ENCODE data around the gene TLL2.

TLL2 gene

DNA sequence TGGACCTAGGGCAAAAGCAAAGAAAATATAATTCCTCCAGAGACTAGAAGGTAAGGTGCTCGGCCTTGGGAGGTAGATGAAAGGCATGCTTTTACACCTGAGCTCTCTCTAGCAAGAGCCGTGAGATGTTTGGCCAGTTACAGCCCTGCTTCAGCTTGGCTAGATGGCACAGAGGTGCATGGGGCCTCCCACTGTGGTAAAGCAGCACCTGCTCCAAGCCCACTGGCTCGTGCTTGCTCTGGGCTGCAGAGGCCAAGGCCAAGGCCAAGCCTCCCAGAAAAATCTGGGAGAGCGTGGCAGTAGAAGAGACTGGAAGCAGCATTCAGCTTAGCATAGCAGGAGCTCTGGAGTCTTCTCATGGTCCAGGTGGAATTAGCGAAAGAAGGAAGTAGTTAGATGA is 123.9 kb downstream of the TLL2 start:
- TF ChIP-seq TAF1 (IDR thresholded peaks at IDR 0.05; ENCODE audit: borderline replicate concordance, insufficient read depth, low read length) (no peak), SIN3A (IDR thresholded peaks at IDR 0.05; ENCODE audit: borderline replicate concordance, insufficient read depth, low read length) (no peak), FOXP2 (optimal IDR thresholded peaks at IDR 0.05; ENCODE audit: borderline replicate concordance, extremely low read depth, extremely low read length, insufficient read depth) (no peak), POLR2AphosphoS5 (IDR thresholded peaks at IDR 0.05; ENCODE audit: low read depth, low read length) (no peak)
- TF ChIP-seq, protein P1, sequence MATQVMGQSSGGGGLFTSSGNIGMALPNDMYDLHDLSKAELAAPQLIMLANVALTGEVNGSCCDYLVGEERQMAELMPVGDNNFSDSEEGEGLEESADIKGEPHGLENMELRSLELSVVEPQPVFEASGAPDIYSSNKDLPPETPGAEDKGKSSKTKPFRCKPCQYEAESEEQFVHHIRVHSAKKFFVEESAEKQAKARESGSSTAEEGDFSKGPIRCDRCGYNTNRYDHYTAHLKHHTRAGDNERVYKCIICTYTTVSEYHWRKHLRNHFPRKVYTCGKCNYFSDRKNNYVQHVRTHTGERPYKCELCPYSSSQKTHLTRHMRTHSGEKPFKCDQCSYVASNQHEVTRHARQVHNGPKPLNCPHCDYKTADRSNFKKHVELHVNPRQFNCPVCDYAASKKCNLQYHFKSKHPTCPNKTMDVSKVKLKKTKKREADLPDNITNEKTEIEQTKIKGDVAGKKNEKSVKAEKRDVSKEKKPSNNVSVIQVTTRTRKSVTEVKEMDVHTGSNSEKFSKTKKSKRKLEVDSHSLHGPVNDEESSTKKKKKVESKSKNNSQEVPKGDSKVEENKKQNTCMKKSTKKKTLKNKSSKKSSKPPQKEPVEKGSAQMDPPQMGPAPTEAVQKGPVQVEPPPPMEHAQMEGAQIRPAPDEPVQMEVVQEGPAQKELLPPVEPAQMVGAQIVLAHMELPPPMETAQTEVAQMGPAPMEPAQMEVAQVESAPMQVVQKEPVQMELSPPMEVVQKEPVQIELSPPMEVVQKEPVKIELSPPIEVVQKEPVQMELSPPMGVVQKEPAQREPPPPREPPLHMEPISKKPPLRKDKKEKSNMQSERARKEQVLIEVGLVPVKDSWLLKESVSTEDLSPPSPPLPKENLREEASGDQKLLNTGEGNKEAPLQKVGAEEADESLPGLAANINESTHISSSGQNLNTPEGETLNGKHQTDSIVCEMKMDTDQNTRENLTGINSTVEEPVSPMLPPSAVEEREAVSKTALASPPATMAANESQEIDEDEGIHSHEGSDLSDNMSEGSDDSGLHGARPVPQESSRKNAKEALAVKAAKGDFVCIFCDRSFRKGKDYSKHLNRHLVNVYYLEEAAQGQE (IDR thresholded peaks at IDR 0.05; ENCODE audit: insufficient read depth in 1 of 2, low read depth in 2 of 2, low read length in 2 of 2) = no peak

- TF ChIP-seq FOXP2 (optimal IDR thresholded peaks at IDR 0.05; ENCODE audit: borderline replicate concordance, extremely low read depth, extremely low read length, insufficient read depth) = no peak
- no peak for TF ChIP-seq TAF1 (IDR thresholded peaks at IDR 0.05; ENCODE audit: borderline replicate concordance, insufficient read depth, low read length)
- no peak for TF ChIP-seq POLR2AphosphoS5 (IDR thresholded peaks at IDR 0.05; ENCODE audit: low read depth, low read length)
- TF ChIP-seq, protein P1 (IDR thresholded peaks at IDR 0.05; ENCODE audit: insufficient read depth in 1 of 2, low read depth in 2 of 2, low read length in 2 of 2) = no peak
- TF ChIP-seq SIN3A (IDR thresholded peaks at IDR 0.05; ENCODE audit: borderline replicate concordance, insufficient read depth, low read length) = no peak
These were observed 126.1 kb downstream of the TLL2 start for GRCh38 chr10:96387601-96388000.

GRCh38 chr10:96387161-96387560 is 126.6 kb downstream of the TLL2 start:
- TF ChIP-seq, protein P1 (IDR thresholded peaks at IDR 0.05; ENCODE audit: insufficient read depth in 1 of 2, low read depth in 2 of 2, low read length in 2 of 2) = no peak
- TF ChIP-seq POLR2AphosphoS5 (IDR thresholded peaks at IDR 0.05; ENCODE audit: low read depth, low read length) = no peak
- no peak for TF ChIP-seq TAF1 (IDR thresholded peaks at IDR 0.05; ENCODE audit: borderline replicate concordance, insufficient read depth, low read length)
- no peak for TF ChIP-seq FOXP2 (optimal IDR thresholded peaks at IDR 0.05; ENCODE audit: borderline replicate concordance, extremely low read depth, extremely low read length, insufficient read depth)
- no peak for TF ChIP-seq SIN3A (IDR thresholded peaks at IDR 0.05; ENCODE audit: borderline replicate concordance, insufficient read depth, low read length)

DNA sequence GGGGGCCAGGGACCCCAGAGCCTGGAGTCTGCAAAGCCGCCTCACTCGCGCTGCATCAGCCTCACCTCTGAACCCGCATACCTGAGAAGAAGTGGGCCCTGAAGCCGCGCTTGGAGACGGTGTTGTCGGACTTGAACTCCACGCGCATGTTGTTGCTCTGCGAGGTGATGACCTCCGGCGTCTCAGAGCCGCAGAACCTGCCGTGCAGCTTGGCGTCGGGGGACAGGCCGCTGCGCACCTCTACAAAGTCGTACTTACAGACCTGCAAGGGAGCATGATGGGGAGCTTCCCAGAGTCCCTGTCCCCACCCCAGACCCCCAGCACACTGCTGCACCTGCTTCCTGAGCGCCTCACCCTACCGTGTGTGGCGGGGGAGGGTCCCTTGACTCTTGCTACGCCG is 129.2 kb downstream of the TLL2 start:
- no peak for TF ChIP-seq POLR2AphosphoS5 (IDR thresholded peaks at IDR 0.05; ENCODE audit: low read depth, low read length)
- no peak for TF ChIP-seq SIN3A (IDR thresholded peaks at IDR 0.05; ENCODE audit: borderline replicate concordance, insufficient read depth, low read length)
- TF ChIP-seq TAF1 (IDR thresholded peaks at IDR 0.05; ENCODE audit: borderline replicate concordance, insufficient read depth, low read length) = no peak
- no peak for TF ChIP-seq FOXP2 (optimal IDR thresholded peaks at IDR 0.05; ENCODE audit: borderline replicate concordance, extremely low read depth, extremely low read length, insufficient read depth)
- TF ChIP-seq, protein P1 (IDR thresholded peaks at IDR 0.05; ENCODE audit: insufficient read depth in 1 of 2, low read depth in 2 of 2, low read length in 2 of 2) = no peak

GRCh38 chr10:96380821-96381220 is 132.9 kb downstream of the TLL2 start:
- TF ChIP-seq SIN3A (IDR thresholded peaks at IDR 0.05; ENCODE audit: borderline replicate concordance, insufficient read depth, low read length) (no peak), FOXP2 (optimal IDR thresholded peaks at IDR 0.05; ENCODE audit: borderline replicate concordance, extremely low read depth, extremely low read length, insufficient read depth) (no peak), TAF1 (IDR thresholded peaks at IDR 0.05; ENCODE audit: borderline replicate concordance, insufficient read depth, low read length) (no peak), POLR2AphosphoS5 (IDR thresholded peaks at IDR 0.05; ENCODE audit: low read depth, low read length) (no peak)
